Tibial nerve (tissue), 3 donors: Measurements from ENCODE around the gene CAPRIN1.

Source experiments
- CTCF ChIP-seq, 5 experiments: fragments of 200-600 bp in 3 of 5; fragments of 450-650 bp in 2 of 5; sonication (generic) in 3 of 5; IDR thresholded peaks; one replicate each; pipeline ENCODE4 v1.5.1; 2016 to 2019; ENCODE audit warnings: antibody characterized with exemption in 5 of 5, mild to moderate bottlenecking in 3 of 5, moderate library complexity in 2 of 5
- POLR2A ChIP-seq, 2 donors: fragments of 450-650 bp; IDR thresholded peaks; one replicate each; pipeline ENCODE4 v1.6.1; 2017; ENCODE audit warnings: antibody characterized with exemption in 2 of 2, mild to moderate bottlenecking in 2 of 2, moderate library complexity in 2 of 2

GRCh38 chr11:34030382-34030781, 21.1 kb upstream of the CAPRIN1 start:
- no peak for TF ChIP-seq CTCF (IDR thresholded peaks at IDR 0.05)
- TF ChIP-seq POLR2A (IDR thresholded peaks at IDR 0.05): no peak
